ENCODE results near the gene SPOCK1.
"Not testable (repeated sequence)": the region's sequence is repeated elsewhere in the genome, so short reads cannot be mapped to it uniquely, and the experiment has no call there.

SPOCK1 gene

DNA sequence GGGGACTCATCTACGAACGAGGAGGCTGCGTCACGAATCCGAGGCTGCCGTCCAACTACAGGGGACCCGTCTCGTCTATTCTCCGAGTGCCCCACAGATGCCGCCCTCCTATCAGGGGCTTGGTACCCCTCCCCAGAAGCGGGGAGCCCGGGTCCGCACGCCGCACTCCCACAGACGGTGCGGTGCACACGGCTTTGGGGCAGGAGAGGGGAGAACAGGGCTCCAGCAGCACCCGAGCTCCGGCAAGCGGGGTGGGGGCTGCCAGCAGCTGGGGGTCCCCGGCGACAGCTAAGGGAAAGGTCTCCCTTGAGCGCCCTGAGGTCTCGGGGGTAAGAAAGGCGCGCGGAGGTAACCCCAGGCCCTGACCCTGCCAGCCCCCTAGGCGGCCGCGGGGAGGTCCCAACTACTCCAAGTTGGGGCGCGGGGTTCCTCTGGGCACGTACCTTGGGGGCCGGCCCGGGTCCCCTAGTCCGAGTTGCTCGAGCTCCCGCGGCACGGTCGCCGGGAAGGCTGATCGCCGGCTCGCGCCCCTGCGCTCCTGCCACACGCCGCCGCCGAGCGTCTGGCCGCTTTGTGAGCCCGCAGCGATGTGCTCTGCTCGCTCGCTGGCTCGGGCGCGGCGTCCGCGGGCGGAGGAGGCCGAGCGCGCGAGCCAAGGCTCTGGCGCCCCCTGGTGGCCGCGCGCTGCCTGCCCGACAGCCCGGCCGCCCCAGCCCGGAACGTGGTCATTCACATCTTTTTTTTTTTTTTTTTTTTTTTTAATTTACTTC, at the start of gene SPOCK1:
TSS of gene SPOCK1 (minus strand) at position 591 of the 770 bp plus-strand sequence.
- H3K4me3 Mint-ChIP-seq: no peak within 1 kb of the TSS
- no peak within 1 kb of the TSS for H3K27ac Mint-ChIP-seq
- no peaks in the 10 kb centered on the region for H3K9me3 Mint-ChIP-seq
- peaks cover 32% of the 10 kb centered on the region for H3K27me3 Mint-ChIP-seq
- no peaks in the 10 kb centered on the region for H3K36me3 Mint-ChIP-seq (ENCODE audit: low read depth)
- H3K4me1 Mint-ChIP-seq (ENCODE audit: low read depth): no peaks in the 10 kb centered on the region
- intact Hi-C loops (cut with micrococcal nuclease): loop anchor here (1.0 to 5.0 kb wide), 2 partner anchors 157 to 179 kb away; no protein-coding TSS in a partner anchor

DNA sequence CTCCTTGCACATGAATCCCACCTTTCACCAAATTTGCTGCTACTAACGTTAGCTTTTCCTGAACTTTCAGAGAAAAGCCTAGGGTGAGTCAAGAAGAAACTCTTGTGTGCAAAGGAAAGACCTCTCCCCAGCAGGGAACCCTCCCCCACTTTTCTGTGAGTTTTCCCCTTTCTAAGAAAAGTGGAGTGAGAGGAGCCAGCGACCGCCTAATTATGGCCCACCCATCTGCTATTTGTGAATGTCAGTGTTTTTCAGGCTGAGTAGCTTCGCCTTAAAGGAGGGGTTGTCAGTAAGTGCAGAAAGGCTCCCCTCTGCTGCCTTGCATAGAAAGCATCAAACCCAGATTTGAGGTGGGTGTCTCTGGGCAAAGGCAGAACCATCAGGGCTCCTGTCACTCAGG, 46.8 kb upstream of the SPOCK1 start:
- H3K27ac Mint-ChIP-seq: no peak overlapping the region
- peaks cover 7% of the 10 kb centered on the region for H3K27me3 Mint-ChIP-seq
- intact Hi-C loops (cut with micrococcal nuclease): no loop called here
- peaks cover 9% of the 10 kb centered on the region for H3K9me3 Mint-ChIP-seq
- H3K4me3 Mint-ChIP-seq: no peak overlapping the region
- H3K4me1 Mint-ChIP-seq (ENCODE audit: low read depth): no peaks in the 10 kb centered on the region
- H3K36me3 Mint-ChIP-seq (ENCODE audit: low read depth): no peaks in the 10 kb centered on the region

DNA sequence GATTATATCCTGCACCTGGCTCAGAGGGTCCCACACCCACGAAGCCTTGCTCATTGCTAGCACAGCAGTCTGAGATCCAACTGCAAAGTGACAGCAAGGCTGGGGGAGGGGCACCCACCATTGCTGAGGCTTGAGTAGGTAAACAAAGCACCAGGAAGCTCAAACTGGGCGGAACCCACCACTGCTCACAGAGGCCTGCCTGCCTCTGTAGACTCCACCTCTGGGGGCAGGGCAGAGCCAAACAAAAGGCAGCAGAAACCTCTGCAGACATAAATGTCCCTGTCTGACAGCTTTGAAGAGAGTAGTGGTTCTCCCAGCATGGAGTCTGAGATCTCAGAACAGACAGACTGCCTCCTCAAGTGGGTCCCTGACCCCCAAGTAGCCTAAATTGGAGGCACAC, 36.3 kb upstream of the SPOCK1 start:
- H3K4me1 Mint-ChIP-seq (ENCODE audit: low read depth); H3K36me3 Mint-ChIP-seq (ENCODE audit: low read depth); H3K4me3 Mint-ChIP-seq; H3K27ac Mint-ChIP-seq; H3K9me3 Mint-ChIP-seq; intact Hi-C loops (cut with micrococcal nuclease); H3K27me3 Mint-ChIP-seq: not testable (repeated sequence)

DNA sequence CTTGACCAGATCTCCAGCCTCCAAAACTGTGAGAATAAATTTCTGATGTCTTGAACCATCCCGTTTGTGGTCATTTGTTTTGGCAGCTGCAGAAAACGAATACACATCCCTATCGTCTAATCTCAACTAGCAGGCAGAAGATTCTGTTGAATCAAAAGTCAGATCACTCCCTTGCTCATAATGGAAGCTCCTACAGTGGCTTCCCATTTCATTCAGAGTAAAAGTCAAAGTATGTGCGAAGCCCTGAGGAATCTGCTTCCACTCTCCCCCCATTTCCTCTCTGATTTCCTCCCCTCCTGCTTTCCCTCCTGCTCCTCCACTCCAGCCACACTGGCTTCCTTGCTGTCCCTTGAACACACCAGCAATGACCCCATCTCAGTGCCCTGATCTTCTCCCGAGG, 34.8 kb upstream of the SPOCK1 start:
- H3K4me1 Mint-ChIP-seq (ENCODE audit: low read depth): no peaks in the 10 kb centered on the region
- H3K27me3 Mint-ChIP-seq: no peaks in the 10 kb centered on the region
- H3K27ac Mint-ChIP-seq: no peak overlapping the region
- no peak overlapping the region for H3K4me3 Mint-ChIP-seq
- no peaks in the 10 kb centered on the region for H3K36me3 Mint-ChIP-seq (ENCODE audit: low read depth)
- H3K9me3 Mint-ChIP-seq: no peaks in the 10 kb centered on the region
- intact Hi-C loops (cut with micrococcal nuclease): no loop called here

DNA sequence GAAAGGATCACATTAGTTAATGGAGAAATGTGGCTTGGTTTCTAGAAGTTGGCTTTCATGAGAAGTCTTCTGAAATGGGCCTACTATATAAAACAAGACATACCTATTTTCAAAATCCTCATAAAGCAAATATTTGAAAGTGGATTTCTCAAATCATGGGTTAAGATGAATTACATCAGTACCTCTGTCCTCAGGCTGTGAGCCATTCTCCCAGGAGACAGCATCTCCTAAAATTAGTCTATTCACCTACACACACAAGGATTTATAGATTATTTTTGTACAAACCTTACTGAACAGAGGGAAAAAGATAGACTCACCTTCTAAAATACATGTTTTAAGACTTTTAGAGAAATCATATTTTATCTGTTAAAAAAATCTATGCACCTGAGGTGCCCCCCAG, 32.1 kb upstream of the SPOCK1 start:
- intact Hi-C loops (cut with micrococcal nuclease): no loop called here
- Mint-ChIP-seq H3K4me3 (no peak overlapping the region), H3K27me3 (peaks cover 3% of the 10 kb centered on the region), H3K4me1 (ENCODE audit: low read depth) (no peaks in the 10 kb centered on the region), H3K36me3 (ENCODE audit: low read depth) (no peaks in the 10 kb centered on the region), H3K27ac (no peak overlapping the region), H3K9me3 (no peaks in the 10 kb centered on the region)

DNA sequence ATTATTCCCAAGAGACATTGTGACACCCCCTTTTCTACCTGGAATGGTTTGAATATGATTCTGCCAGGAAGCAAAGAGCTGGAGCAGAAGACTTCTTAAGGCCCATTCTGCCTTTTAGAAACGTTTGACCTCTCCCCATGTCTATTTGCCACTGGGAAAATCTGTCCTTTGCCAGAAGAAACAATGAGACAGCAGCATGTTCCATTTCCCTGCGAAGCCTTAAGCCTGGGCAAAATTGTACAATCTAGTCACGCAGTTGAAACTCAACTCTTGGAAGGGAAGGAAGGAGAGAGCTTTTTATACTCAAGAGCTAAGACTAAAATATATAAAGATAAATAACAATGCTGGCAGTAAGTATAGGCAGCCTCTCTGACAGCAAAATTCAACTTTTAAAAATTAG, 22.1 kb upstream of the SPOCK1 start:
- Mint-ChIP-seq H3K27me3 (peaks cover 12% of the 10 kb centered on the region), H3K9me3 (no peaks in the 10 kb centered on the region), H3K36me3 (ENCODE audit: low read depth) (no peaks in the 10 kb centered on the region), H3K4me1 (ENCODE audit: low read depth) (no peaks in the 10 kb centered on the region), H3K27ac (no peak overlapping the region), H3K4me3 (no peak overlapping the region)
- intact Hi-C loops (cut with micrococcal nuclease): no loop called here

DNA sequence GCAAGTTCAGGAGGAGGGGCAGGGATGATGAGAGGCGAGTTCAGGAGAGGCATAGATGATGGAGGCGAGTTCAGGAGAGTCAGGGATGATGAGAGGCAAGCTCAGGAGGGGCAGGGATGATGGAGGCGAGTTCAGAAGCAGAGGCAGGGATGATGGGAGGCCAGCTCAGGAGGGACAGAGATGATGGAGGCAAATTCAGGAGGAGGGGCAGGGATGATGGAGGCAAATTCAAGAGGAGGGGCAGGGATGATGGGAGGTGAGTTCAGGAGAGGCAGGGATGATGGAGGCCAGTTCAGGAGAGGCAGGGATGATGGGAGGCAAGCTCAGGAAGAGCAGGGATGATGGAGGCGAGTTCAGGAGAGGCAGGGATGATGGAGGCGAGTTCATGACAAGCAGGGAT, 17.8 kb upstream of the SPOCK1 start:
- H3K4me1 Mint-ChIP-seq (ENCODE audit: low read depth): no peaks in the 10 kb centered on the region
- H3K27ac Mint-ChIP-seq: no peak overlapping the region
- H3K36me3 Mint-ChIP-seq (ENCODE audit: low read depth): no peaks in the 10 kb centered on the region
- no peak overlapping the region for H3K4me3 Mint-ChIP-seq
- no peaks in the 10 kb centered on the region for H3K9me3 Mint-ChIP-seq
- intact Hi-C loops (cut with micrococcal nuclease): no loop called here
- H3K27me3 Mint-ChIP-seq: peaks cover 17% of the 10 kb centered on the region

DNA sequence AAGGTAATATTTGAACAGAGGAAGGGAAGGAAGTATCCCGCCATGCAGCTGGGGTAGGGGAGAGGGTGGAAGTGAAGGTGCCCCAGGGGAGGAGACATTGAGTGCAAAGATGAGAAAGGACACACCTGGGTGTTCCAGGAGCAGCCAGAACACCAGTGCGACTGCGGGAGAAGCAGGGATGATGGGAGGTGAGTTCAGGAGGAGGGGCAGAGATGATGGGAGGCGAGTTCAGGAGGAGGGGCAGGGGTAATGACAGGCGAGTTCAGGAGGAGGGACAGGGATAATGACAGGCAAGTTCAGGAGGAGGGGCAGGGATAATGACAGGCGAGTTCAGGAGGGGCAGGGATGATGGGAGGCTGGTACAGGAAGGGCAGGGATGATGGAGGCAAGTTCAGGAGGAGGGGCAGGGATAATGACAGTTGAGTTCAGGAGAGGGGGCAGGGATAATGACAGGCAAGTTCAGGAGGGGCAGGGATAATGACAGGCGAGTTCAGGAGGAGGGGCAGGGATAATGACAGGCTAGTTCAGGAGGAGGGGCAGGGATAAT, 17.2 kb upstream of the SPOCK1 start:
- H3K4me1 Mint-ChIP-seq (ENCODE audit: low read depth): no peaks in the 10 kb centered on the region
- intact Hi-C loops (cut with micrococcal nuclease): no loop called here
- no peak overlapping the region for H3K27ac Mint-ChIP-seq
- H3K36me3 Mint-ChIP-seq (ENCODE audit: low read depth): no peaks in the 10 kb centered on the region
- no peaks in the 10 kb centered on the region for H3K9me3 Mint-ChIP-seq
- H3K4me3 Mint-ChIP-seq: no peak overlapping the region
- peaks cover 17% of the 10 kb centered on the region for H3K27me3 Mint-ChIP-seq

DNA sequence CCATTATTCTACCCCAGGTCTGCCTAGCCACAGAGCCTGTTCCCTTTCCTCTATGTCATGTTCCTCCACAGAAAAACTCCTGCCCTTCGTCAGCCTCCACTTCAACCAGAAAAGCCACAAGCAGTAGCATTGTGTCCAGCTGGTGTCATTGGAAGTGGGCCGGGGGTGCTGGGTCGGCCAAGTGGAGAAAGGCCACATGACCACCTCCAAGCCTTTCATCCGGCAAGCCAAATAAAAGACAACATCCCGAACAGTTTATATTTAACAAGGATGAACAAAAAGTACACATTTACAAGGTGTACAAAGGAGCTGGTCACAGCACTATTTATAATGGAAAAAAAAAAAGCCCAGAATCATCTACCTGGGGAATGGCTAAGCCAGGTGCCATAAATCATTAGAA, 16.1 kb upstream of the SPOCK1 start:
- Mint-ChIP-seq H3K4me3 (no peak overlapping the region), H3K36me3 (ENCODE audit: low read depth) (no peaks in the 10 kb centered on the region), H3K9me3 (no peaks in the 10 kb centered on the region), H3K27ac (no peak overlapping the region), H3K4me1 (ENCODE audit: low read depth) (no peaks in the 10 kb centered on the region), H3K27me3 (peaks cover 17% of the 10 kb centered on the region)
- intact Hi-C loops (cut with micrococcal nuclease): no loop called here

DNA sequence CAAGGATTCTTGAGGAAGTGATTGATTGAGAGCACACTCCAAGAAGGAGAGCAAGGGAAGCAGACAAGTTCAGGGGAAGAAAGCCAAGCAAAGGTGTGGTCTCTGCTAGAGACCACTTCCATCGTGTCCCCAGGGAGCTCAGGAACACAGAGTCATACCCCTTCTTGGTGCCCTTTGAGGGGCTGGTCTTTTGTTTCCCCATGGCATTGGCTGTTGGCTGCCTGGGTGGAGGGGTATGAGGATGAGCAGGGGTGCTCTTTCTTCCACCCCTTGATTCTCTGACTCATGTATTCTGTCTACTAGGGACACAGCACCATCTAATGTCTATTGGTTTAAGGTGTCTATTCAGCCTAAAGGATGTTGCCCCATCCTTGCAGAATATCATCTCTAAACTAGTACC, 11.5 kb upstream of the SPOCK1 start:
- no peaks in the 10 kb centered on the region for H3K4me1 Mint-ChIP-seq (ENCODE audit: low read depth)
- H3K4me3 Mint-ChIP-seq: no peak overlapping the region
- H3K27ac Mint-ChIP-seq: no peak overlapping the region
- H3K27me3 Mint-ChIP-seq: peaks cover 1% of the 10 kb centered on the region
- H3K36me3 Mint-ChIP-seq (ENCODE audit: low read depth): no peaks in the 10 kb centered on the region
- H3K9me3 Mint-ChIP-seq: no peaks in the 10 kb centered on the region
- intact Hi-C loops (cut with micrococcal nuclease): no loop called here

DNA sequence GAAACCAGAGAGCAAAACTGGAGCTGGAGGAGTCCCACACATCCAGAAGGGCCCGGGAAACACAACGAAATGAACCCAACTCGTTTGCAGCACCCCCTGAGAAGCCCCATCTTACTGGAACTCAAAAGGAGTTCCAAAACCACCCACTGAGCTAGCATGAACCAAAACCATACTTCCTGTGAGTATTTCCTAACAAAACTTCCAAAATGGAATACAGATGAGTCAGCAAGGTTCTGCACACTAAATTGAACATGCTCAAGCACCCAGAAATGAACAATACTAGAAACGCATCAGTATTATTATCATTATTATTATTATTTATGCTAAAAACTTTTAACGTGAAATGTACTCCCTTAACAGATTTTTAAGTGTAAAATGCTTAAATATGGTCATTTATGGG, 8.0 kb upstream of the SPOCK1 start:
- Mint-ChIP-seq H3K36me3 (ENCODE audit: low read depth) (no peaks in the 10 kb centered on the region), H3K27ac (no peak overlapping the region), H3K9me3 (no peaks in the 10 kb centered on the region), H3K4me3 (no peak overlapping the region), H3K4me1 (ENCODE audit: low read depth) (no peaks in the 10 kb centered on the region), H3K27me3 (no peaks in the 10 kb centered on the region)
- intact Hi-C loops (cut with micrococcal nuclease): no loop called here

DNA sequence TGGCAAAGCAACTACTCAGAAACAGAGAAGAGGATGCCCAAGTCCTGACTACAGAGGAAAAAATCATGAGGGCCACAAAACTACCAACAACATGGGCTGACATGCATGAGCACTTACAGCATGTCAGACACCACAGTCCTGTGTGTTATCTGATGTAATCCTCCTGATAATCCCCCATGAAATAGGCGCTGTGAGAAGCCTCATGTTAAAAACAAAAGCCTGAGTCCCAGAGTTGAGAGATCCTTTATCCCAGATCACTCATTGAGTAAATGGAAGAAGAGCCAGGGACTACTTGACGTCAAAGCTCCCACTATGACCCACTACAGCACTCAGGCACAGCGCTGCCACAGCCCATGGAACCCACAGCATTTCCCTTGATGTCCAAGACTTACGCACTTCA, 7.2 kb upstream of the SPOCK1 start:
- no peak overlapping the region for H3K27ac Mint-ChIP-seq
- H3K4me1 Mint-ChIP-seq (ENCODE audit: low read depth): no peaks in the 10 kb centered on the region
- intact Hi-C loops (cut with micrococcal nuclease): no loop called here
- H3K36me3 Mint-ChIP-seq (ENCODE audit: low read depth): no peaks in the 10 kb centered on the region
- H3K27me3 Mint-ChIP-seq: no peaks in the 10 kb centered on the region
- no peaks in the 10 kb centered on the region for H3K9me3 Mint-ChIP-seq
- H3K4me3 Mint-ChIP-seq: no peak overlapping the region

DNA sequence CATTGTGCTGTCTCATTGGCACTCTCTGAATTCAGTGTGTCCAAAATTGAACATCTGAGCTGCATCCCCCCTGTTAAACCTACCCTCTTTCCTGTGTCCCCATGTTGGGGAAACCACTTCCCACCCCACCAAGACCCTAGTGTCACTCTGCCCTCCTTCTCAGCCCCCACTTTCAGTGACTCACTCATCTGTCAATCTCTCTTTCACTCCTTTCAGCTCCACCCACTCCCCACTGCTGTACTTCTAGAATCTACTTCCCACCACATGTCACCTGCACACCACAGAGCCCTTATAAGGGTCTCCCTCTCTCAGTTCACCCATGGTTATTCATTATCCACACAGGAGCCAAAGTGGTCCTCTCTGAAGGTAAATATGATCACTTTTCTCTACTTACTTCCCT, 5.8 kb upstream of the SPOCK1 start:
- H3K27me3 Mint-ChIP-seq: no peaks in the 10 kb centered on the region
- no peaks in the 10 kb centered on the region for H3K36me3 Mint-ChIP-seq (ENCODE audit: low read depth)
- intact Hi-C loops (cut with micrococcal nuclease): no loop called here
- H3K9me3 Mint-ChIP-seq: no peaks in the 10 kb centered on the region
- H3K4me1 Mint-ChIP-seq (ENCODE audit: low read depth): no peaks in the 10 kb centered on the region
- H3K27ac Mint-ChIP-seq: no peak overlapping the region
- no peak overlapping the region for H3K4me3 Mint-ChIP-seq

DNA sequence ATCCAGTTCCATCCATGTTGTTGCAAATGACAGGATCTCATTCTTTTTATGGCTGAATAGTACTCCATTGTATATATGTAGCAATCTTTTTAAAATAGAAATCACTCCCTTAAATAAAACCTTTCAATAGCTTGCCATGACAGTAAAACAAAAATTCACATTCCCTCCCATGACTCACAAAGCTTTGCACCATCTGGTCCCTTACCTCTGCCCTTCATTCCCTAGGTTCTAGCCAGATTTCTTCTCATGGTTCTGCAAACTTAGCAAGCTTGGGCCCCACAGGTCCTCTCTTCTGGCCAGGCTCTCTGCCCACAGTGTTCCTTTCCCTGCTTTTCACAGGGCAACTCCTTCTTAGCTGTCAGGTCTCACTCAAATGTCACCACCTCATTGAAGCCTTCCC, 4.3 kb upstream of the SPOCK1 start:
- Mint-ChIP-seq H3K4me3 (no peak overlapping the region), H3K9me3 (no peaks in the 10 kb centered on the region), H3K36me3 (ENCODE audit: low read depth) (no peaks in the 10 kb centered on the region), H3K4me1 (ENCODE audit: low read depth) (no peaks in the 10 kb centered on the region), H3K27ac (no peak overlapping the region), H3K27me3 (peaks cover 4% of the 10 kb centered on the region)
- intact Hi-C loops (cut with micrococcal nuclease): no loop called here

DNA sequence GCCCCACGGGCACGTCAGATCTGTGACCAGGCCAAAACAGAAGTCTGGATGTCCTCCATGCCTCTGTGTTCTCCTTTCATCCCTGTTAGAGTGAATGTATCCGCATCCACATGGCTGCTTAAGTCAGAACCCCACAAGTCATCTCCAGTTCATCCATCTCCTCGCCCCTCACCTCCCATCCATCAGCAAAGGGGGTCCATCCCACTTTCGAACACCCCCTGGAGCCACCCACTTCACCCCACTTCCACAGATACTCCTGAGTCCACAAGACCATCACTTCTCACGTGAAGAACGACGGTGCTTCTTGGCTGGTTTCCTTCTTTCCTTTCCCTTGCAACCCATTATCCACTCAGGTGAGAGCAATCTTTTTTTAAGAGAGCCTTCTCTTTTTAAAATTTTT, 3.5 kb upstream of the SPOCK1 start:
- Mint-ChIP-seq H3K4me1 (ENCODE audit: low read depth) (no peaks in the 10 kb centered on the region), H3K27ac (no peak overlapping the region), H3K27me3 (peaks cover 12% of the 10 kb centered on the region), H3K4me3 (no peak overlapping the region), H3K9me3 (no peaks in the 10 kb centered on the region), H3K36me3 (ENCODE audit: low read depth) (no peaks in the 10 kb centered on the region)
- intact Hi-C loops (cut with micrococcal nuclease): no loop called here

All from dendritic cell treated with granulocyte-macrophage colony-stimulating factor and Interleukin-4, amounts not matched to agents 40 ng/mL and 50 ng/mL, for 4 days (primary cell).